RWPE2 (cell line): Measurements from ENCODE around the gene ABCC10.

Source experiments
- ATAC-seq: fragments of 200-7000 bp; cut with Tn5 transposase; 3 replicates; pipeline ENCODE4 v1.9.1; 2021; ENCODE audit warnings: low read depth
- DNase-seq: peaks from one replicate; pipeline ENCODE4 v3.0.0-alpha.2; 2020; ENCODE audit warnings: low spot score
- H3K27ac ChIP-seq: fragments of 450-650 bp; 2 replicates; pipeline ENCODE4 v1.5.1; 2017; ENCODE audit warnings: mild to moderate bottlenecking; ENCODE audit not compliant: poor library complexity, severe bottlenecking
- H3K27me3 ChIP-seq: fragments of 250-450 bp; sonication (Bioruptor Pico); 2 replicates; pipeline ENCODE4 v1.5.1; 2021; ENCODE audit warnings: mild to moderate bottlenecking, moderate library complexity; ENCODE audit not compliant: insufficient read depth, poor library complexity, severe bottlenecking
- H3K36me3 ChIP-seq: fragments of 250-450 bp; sonication (Bioruptor Pico); 2 replicates; pipeline ENCODE4 v1.5.1; 2020; ENCODE audit warnings: low read depth, mild to moderate bottlenecking, moderate library complexity
- H3K4me1 ChIP-seq: fragments of 250-450 bp; sonication (Bioruptor Pico); 2 replicates; pipeline ENCODE4 v1.5.1; 2021; ENCODE audit warnings: mild to moderate bottlenecking, moderate library complexity; ENCODE audit not compliant: insufficient read depth, poor library complexity, severe bottlenecking
- H3K4me3 ChIP-seq: fragments of 250-450 bp; sonication (Bioruptor Pico); 2 replicates; pipeline ENCODE4 v1.5.1; 2021; ENCODE audit warnings: mild to moderate bottlenecking, moderate library complexity; ENCODE audit not compliant: severe bottlenecking
- H3K9me3 ChIP-seq: fragments of 250-450 bp; sonication (Bioruptor Pico); 2 replicates; pipeline ENCODE4 v1.5.1; 2021; ENCODE audit warnings: mild to moderate bottlenecking, moderate library complexity; ENCODE audit not compliant: severe bottlenecking
- CTCF ChIP-seq: fragments of 450-650 bp; IDR thresholded peaks from one replicate; pipeline ENCODE4 v1.5.1; 2017; ENCODE audit warnings: mild to moderate bottlenecking, moderate library complexity; ENCODE audit not compliant: poor library complexity, severe bottlenecking

ABCC10 gene

DNA sequence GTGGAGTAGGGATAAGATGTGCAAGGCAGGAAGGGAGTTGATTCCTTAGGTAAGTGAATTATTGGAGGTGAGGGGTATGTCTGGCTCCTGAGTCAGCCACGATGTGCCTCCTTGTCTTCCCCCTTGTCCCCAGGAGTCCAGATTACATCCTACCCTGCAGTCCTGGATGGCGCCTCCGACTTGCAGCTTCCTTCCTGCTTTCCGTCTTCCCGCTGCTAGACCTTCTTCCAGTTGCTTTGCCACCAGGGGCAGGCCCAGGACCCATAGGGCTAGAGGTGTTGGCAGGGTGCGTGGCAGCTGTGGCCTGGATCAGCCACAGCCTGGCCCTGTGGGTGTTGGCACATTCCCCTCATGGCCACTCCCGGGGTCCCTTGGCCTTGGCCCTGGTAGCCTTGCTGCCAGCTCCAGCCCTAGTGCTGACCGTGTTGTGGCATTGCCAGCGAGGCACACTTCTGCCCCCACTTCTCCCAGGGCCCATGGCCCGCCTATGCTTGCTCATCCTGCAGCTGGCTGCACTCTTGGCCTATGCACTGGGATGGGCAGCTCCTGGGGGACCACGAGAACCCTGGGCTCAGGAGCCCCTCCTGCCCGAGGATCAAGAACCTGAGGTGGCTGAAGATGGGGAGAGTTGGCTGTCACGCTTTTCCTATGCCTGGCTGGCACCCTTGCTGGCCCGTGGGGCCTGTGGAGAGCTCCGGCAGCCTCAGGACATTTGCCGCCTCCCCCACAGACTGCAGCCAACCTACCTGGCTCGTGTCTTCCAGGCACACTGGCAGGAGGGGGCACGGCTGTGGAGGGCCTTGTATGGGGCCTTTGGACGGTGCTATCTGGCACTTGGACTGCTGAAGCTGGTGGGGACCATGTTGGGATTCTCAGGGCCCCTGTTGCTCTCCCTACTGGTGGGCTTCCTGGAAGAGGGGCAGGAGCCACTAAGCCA is 4.9 kb downstream of the ABCC10 start:
- H3K9me3 ChIP-seq: no peaks in the 10 kb centered on the region
- H3K4me1 ChIP-seq: peaks cover 19% of the 10 kb centered on the region
- TF ChIP-seq CTCF: no peak
- no peak overlapping the region for H3K4me3 ChIP-seq
- H3K27me3 ChIP-seq: no peaks in the 10 kb centered on the region
- no peak for DNase-seq
- no peak overlapping the region for H3K27ac ChIP-seq
- peaks cover 12% of the 10 kb centered on the region for H3K36me3 ChIP-seq
- no peak for ATAC-seq

GRCh38 chr6:43433148-43433547 is 5.8 kb downstream of the ABCC10 start:
- no peak overlapping the region for H3K27ac ChIP-seq
- H3K27me3 ChIP-seq: no peaks in the 10 kb centered on the region
- DNase-seq: no peak
- no peak overlapping the region for H3K4me3 ChIP-seq
- ATAC-seq: no peak
- H3K36me3 ChIP-seq: peaks cover 17% of the 10 kb centered on the region
- no peaks in the 10 kb centered on the region for H3K9me3 ChIP-seq
- H3K4me1 ChIP-seq: peaks cover 22% of the 10 kb centered on the region
- no peak for TF ChIP-seq CTCF

DNA sequence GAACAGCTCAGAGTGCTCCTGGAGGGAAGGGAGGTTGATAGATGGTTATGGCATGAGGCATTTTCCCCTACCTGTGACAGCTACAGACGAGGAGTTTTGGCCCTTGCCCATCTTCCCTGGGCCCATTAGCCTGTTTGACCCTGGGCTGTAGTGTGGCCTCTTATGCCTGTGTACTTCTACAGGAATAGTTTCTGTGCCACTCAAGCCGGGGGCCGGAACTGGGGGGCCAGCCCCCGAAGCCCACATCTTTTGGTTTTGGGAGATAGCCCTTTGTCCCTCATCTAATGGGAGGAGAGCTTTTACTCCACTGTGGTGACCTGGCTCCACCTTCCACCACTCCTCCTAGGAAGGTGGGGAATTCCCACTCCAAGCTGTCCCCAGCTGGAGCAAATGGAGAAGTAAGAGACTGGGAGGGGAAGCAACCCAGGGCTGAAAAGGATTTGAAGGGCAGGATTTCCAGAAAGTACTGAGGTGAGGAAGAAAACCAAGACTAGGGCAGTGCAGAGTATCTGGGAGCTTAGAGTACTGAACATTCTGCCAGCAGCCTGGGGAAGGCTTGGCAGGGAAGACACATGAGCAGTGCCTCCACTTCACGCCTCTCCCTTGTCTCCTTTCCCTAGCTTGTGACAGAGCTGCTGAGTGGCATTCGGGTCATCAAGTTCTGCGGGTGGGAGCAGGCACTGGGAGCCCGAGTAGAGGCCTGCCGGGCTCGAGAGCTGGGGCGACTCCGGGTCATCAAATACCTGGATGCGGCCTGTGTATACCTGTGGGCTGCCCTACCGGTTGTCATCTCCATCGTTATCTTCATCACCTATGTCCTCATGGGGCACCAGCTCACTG is 6.9 kb downstream of the ABCC10 start:
- Histone ChIP-seq H3K36me3 (peaks cover 22% of the 10 kb centered on the region), H3K27me3 (no peaks in the 10 kb centered on the region), H3K9me3 (no peaks in the 10 kb centered on the region), H3K27ac (no peak overlapping the region), H3K4me1 (peaks cover 19% of the 10 kb centered on the region), H3K4me3 (no peak overlapping the region)
- ATAC-seq: no peak
- TF ChIP-seq CTCF: no peak
- DNase-seq: no peak

DNA sequence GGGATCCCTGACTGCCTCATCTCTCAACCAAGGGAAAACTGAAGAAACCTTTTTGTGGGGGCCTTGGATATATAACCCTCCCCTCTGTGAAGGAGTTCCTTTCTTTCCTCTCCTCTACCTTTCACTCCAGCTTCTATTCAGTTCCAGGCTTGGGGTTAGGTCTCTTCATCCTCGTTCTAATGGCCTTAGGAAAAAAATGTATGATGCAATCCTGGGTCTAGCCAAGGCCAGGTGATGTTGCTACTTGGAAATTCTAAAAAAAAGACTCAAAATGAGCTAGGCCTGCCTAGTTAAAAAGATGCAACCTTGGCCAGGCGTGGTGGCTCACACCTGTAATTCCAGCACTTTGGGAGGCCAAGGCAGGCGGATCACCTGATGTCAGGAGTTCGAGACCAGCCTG is 7.6 kb downstream of the ABCC10 start:
- Histone ChIP-seq H3K27me3 (no peaks in the 10 kb centered on the region), H3K36me3 (peaks cover 20% of the 10 kb centered on the region), H3K27ac (no peak overlapping the region), H3K4me3 (no peak overlapping the region), H3K4me1 (peaks cover 19% of the 10 kb centered on the region), H3K9me3 (no peaks in the 10 kb centered on the region)
- ATAC-seq: no peak
- no peak for TF ChIP-seq CTCF
- no peak for DNase-seq
